Stimulated activated naive CD8-positive, alpha-beta T cell treated with anti-CD3 and anti-CD28 coated beads, Interleukin-15, Interleukin-2, amounts not matched to agents 100 ng/mL and 50 ng/mL, for 24 hours (primary cell): ENCODE measurements around the gene AKAP13.
A peak's percentile ranks its signal among the peaks of the same experiment; 100 is the strongest.

Experiments
- H3K27ac Mint-ChIP-seq: one replicate; pipeline ENCODE4 v1.8.0; 2021; ENCODE audit warnings: mild to moderate bottlenecking, mixed read lengths
- H3K27me3 Mint-ChIP-seq: one replicate; pipeline ENCODE4 v1.8.0; 2021; ENCODE audit warnings: mixed read lengths
- H3K36me3 Mint-ChIP-seq: one replicate; pipeline ENCODE4 v1.8.0; 2021; ENCODE audit warnings: low read depth, mixed read lengths
- H3K4me1 Mint-ChIP-seq: one replicate; pipeline ENCODE4 v1.8.0; 2021; ENCODE audit warnings: low read depth, mixed read lengths
- H3K4me3 Mint-ChIP-seq: one replicate; pipeline ENCODE4 v1.8.0; 2021; ENCODE audit warnings: mild to moderate bottlenecking, mixed read lengths
- H3K9me3 Mint-ChIP-seq: one replicate; pipeline ENCODE4 v1.8.0; 2021; ENCODE audit warnings: mixed read lengths

AKAP13 gene

DNA sequence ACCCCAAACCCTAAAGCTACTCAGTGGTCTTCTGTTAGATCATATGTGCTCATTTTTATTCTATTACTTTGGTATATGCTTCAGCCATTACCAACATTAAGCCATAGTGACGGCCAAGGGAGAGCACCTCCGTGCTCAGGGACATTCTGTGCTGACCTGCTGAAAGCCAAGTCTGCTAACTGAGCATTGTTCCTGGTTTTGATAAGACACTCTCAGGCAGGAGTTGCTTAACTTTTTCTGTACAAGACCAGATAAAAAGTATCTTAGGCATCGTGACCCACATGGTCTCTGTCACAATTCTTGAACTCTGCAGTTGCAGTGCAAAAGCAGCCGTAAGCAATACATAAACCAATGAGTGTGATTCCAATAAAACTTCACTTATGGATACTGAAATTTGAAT is 313.7 kb downstream of the AKAP13 start:
- Mint-ChIP-seq H3K9me3 (no peaks in the 10 kb centered on the region), H3K36me3 (peaks cover 54% of the 10 kb centered on the region), H3K27me3 (no peaks in the 10 kb centered on the region), H3K4me3 (no peak overlapping the region), H3K4me1 (peaks cover 65% of the 10 kb centered on the region), H3K27ac (peak overlapping the region; percentile 98)

DNA sequence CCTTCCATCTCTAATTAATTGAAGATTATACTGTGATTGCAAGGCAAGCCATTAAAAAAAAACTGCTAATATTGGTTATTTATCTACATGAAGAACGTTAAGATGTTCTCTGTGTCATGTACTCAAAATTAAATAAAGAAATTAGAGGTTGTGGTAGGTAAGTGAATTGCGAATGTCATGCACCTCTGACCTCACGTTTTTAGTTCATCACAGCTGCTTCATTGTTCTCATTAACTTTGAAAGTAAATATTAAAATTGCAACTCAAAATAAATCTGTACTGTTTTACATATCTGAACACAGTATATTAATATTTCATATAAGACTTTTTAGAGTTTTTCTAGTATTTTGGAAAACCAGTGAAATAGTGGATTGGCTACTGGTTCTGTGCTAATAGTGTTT is 320.4 kb downstream of the AKAP13 start:
- Mint-ChIP-seq H3K36me3 (peaks cover 39% of the 10 kb centered on the region), H3K27ac (peak overlapping the region; percentile 79), H3K4me3 (no peak overlapping the region), H3K4me1 (peaks cover 69% of the 10 kb centered on the region), H3K9me3 (no peaks in the 10 kb centered on the region), H3K27me3 (no peaks in the 10 kb centered on the region)

DNA sequence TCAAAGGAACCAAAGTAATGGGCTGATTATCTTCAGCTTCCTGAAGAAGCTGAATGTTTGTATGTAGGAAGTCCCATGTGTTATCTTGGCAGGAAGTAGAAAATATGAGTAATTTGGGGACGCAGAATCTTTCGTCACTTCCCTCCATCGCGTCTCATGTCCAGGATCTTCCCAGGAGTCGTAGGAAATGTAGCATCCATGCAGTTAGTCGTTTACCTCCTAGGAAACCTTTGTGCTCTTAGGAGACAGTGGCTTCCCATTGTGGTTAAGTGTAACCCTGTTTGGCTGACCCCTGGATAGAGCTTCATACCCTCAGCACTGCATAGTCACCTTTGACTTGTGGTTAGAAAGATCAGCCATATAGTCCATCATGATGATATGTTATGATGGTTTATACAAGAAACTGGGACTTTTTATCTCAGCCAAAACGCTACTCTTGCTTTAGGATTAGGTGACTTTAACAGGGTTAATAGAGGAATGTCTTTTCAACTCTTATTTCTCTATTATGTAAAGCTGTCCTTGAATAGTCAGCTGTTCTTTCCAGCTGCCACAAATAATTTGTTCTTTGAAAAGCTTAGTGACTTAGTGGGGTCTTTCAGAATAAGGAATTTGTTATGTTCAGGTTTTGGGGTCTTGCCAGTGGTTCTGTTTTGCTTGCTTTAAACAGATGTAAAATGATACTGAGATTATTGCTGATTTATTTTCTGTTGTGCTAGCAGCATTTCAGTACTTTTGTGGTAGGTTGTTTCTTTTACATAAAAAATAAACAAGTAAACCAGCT is 322.1 kb downstream of the AKAP13 start:
- peak overlapping the region; percentile 70 for H3K4me3 Mint-ChIP-seq
- peaks cover 27% of the 10 kb centered on the region for H3K36me3 Mint-ChIP-seq
- peak overlapping the region; percentile 96 for H3K27ac Mint-ChIP-seq
- no peaks in the 10 kb centered on the region for H3K27me3 Mint-ChIP-seq
- H3K4me1 Mint-ChIP-seq = peaks cover 79% of the 10 kb centered on the region
- no peaks in the 10 kb centered on the region for H3K9me3 Mint-ChIP-seq

DNA sequence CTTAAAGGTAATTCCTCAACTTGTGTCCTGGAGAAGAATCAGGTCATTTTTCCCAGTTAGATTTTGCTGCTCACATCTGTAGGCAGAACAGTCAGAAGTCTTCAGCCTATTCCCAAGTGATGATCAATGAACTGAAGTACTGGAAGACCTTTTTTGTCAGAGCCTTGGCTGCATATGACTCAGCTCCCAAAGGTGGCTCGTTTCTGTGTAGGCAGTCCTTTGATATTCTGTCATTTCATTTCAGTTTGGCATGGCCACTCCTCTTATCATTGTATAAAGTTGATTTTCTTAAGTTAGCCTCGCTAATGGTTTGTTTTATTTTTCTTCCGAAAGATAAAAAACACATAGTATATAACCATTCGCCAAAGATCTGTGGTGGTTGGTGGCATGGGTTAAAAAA is 323.7 kb downstream of the AKAP13 start:
- H3K27ac Mint-ChIP-seq = peak overlapping the region; percentile 89

DNA sequence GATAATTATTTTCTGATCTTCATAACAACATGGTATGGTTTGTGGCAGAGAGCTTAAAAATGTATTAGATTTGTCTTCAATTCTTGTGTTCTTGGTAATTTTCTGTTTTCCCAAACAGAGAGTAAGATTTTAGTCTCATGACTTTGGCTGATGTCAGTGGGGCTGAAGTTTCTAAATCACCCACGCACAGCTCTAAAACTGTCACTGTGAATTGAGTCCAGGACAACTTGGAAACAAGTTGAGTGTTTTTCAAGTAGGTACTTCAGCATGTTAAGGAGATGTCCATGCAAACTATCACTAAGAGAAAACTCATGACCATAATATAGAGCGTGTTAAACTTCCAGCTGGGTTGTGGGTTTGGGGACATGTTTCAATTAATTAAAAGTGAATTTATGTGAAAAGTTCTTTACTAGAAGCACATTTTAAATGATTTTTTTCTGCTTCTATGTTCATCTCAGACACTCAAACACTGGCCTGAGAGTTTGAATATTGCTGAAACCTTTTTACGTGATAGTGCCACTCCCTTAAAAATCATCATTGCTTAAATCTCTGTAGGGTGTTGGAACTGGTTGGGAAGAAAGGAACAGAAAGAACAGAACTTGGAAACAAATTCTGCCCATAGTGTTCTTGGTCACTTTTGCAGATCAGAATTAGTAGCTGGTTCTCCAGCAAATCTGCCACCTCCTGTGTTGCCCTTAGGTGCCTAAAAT is 324.5 kb downstream of the AKAP13 start:
- Mint-ChIP-seq H3K4me1 (peaks cover 94% of the 10 kb centered on the region), H3K9me3 (no peaks in the 10 kb centered on the region), H3K27me3 (no peaks in the 10 kb centered on the region), H3K27ac (peak overlapping the region; percentile 89), H3K36me3 (peaks cover 42% of the 10 kb centered on the region), H3K4me3 (peak overlapping the region; percentile 78)

More for the DNA sequence above, 323.7 kb downstream of the AKAP13 start:
- Mint-ChIP-seq H3K9me3 (no peaks in the 10 kb centered on the region), H3K36me3 (peaks cover 38% of the 10 kb centered on the region), H3K27me3 (no peaks in the 10 kb centered on the region), H3K4me3 (peak overlapping the region; percentile 78), H3K4me1 (peaks cover 93% of the 10 kb centered on the region)

DNA sequence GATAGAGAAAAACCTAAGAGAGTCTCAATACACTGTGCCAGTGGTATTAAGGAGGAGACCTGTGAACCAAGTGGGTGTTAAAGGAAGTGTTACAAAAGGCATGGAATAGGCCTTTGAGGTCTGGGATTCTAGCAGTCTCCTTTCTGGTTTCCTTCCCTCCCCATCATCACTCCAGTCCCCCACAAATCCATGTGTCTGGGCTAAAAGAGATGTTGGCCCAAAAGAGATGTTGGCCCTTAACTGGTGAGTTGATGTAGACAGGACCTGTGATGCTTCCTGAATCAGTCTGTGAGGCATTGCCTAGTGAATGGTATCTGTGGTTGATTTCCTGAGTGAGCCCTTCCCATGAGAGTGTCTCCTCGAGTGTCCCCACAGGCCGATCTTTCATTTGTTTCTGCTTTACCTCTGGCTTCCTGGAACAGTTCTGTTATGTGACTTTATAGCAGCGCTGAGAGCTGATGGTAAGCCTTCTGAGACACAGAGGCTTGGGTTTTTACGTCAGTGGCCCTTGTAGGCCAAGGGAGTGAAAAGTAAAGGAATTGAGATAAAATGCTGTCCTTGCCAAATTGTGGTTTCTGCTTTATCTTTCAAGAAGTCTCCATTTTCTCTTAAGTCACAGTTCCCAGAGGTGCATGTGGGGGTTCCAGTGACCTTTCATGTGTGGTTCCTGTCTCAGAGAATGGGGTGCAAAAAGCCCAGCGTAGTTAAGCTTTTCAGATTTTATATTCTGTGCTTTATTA is 326.5 kb downstream of the AKAP13 start:
- peaks cover 46% of the 10 kb centered on the region for H3K36me3 Mint-ChIP-seq
- H3K27me3 Mint-ChIP-seq = no peaks in the 10 kb centered on the region
- peak overlapping the region; percentile 99 for H3K27ac Mint-ChIP-seq

DNA sequence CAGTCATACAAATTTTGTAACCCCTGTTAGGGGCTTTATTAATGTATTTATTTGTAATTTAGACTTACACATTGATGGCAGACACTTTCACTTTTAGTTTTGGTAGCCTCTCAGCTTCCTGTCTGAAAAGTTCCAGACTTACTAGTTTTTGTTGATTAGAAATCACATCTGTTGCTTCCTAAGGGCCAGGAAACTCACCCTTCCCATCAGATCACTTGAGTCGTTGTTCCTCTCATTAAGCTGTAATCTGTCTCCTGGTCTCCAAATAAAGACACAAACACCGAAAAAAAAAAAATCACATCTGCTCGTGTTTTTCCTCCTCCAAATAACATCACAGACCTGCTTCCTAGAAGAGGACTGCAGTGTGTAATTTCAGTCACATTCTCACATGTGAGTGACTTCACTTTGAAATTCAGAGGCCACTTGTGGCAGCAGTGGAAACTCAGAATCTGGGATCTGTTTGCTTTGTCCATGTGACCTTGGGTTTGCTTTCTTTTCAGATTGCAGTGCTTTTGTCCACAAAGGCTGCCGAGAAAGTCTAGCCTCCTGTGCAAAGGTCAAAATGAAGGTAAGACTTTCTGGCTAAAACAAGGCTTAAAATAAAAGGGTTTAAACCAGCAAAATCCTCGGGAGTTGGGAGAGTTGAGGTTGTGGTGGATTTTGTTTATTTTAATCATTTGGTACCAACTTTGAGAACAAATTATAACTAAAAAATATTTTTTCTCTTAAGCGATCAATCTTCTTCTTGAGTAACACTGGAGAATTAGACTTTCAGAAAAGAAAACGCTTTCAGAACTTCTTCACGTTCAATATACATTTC is 327.3 kb downstream of the AKAP13 start:
- H3K9me3 Mint-ChIP-seq = no peaks in the 10 kb centered on the region
- H3K27ac Mint-ChIP-seq = peak overlapping the region; percentile 99
- H3K4me1 Mint-ChIP-seq = peaks cover 95% of the 10 kb centered on the region
- H3K36me3 Mint-ChIP-seq = peaks cover 52% of the 10 kb centered on the region
- peak overlapping the region; percentile 86 for H3K4me3 Mint-ChIP-seq
- no peaks in the 10 kb centered on the region for H3K27me3 Mint-ChIP-seq

More for the DNA sequence above, 326.5 kb downstream of the AKAP13 start:
- Mint-ChIP-seq H3K4me1 (peaks cover 97% of the 10 kb centered on the region), H3K4me3 (peak overlapping the region; percentile 86), H3K9me3 (no peaks in the 10 kb centered on the region)

DNA sequence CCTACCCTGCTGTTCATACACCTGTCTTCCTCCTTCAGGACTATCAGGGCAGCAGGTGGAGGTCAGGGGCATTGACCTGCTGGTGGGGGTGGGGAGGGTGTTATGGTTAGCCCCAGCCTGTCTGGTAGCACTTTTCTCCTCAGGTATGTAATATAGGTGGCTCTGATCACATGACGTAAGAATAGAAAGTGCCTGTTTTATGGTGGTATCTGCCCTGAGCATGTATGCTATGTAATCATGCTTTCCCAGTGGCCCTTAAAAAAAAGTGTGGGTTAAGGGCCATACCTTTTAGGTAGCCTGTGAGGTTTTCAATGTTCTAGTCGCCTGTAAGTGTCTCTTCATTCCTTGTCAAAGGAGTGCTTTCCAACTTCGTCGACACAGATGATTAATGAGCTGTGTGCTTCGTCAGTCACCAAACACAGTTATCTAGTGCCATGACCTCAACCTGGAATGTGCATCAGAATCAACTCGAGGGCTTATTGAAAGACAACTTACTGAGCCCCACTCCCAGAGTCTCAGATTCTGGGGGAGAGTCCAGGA is 328.1 kb downstream of the AKAP13 start:
- Mint-ChIP-seq H3K9me3 (no peaks in the 10 kb centered on the region), H3K4me1 (peaks cover 94% of the 10 kb centered on the region), H3K4me3 (peak overlapping the region; percentile 86), H3K27ac (peak overlapping the region; percentile 99), H3K36me3 (peaks cover 60% of the 10 kb centered on the region), H3K27me3 (no peaks in the 10 kb centered on the region)

DNA sequence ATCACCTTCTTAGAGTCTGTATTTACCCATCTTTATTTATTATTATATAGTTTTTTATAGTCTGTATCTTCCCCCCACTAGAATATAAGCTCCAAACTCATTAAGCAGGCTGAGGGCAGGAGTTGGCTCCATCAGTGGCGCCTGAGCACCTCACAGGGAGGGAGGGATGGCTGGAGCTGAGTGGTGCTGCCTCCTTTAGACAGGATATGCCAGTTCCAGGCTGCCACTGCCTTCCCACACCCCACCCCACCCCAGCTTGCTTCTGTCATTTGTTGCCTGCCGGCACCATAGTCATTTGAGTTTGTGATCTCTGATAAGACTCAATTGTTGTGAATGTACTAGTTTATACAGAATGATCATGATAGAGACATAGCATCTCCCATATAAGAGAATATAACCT is 328.8 kb downstream of the AKAP13 start:
- no peaks in the 10 kb centered on the region for H3K27me3 Mint-ChIP-seq
- H3K9me3 Mint-ChIP-seq = no peaks in the 10 kb centered on the region
- H3K36me3 Mint-ChIP-seq = peaks cover 67% of the 10 kb centered on the region
- H3K4me1 Mint-ChIP-seq = peaks cover 86% of the 10 kb centered on the region
- H3K4me3 Mint-ChIP-seq = no peak overlapping the region
- peak overlapping the region; percentile 99 for H3K27ac Mint-ChIP-seq

DNA sequence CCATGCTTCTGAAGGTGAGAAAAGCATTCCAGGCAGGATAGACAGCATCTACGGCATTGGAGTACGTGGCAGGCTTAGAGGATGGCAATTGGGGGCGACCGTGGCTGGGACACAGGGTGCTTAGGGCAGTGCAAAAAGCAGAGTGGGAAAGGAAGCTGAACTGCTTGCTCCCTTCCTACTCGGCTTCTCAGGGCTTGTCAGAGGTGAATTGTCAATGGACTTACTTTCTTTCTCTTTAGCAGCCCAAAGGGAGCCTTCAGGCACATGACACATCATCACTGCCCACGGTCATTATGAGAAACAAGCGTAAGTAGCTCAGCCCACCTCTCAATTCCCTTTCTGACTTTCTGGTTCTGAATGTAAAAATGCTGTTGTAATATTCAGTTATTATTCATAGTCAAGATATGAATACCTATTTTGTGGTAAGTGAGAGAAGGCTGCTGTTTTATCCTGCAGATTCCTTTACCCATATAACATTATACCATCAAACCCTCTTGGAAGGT is 330.0 kb downstream of the AKAP13 start:
- Mint-ChIP-seq H3K4me1 (peaks cover 76% of the 10 kb centered on the region), H3K27ac (peak overlapping the region; percentile 85), H3K4me3 (peak overlapping the region; percentile 54), H3K36me3 (peaks cover 68% of the 10 kb centered on the region), H3K9me3 (no peaks in the 10 kb centered on the region), H3K27me3 (no peaks in the 10 kb centered on the region)

DNA sequence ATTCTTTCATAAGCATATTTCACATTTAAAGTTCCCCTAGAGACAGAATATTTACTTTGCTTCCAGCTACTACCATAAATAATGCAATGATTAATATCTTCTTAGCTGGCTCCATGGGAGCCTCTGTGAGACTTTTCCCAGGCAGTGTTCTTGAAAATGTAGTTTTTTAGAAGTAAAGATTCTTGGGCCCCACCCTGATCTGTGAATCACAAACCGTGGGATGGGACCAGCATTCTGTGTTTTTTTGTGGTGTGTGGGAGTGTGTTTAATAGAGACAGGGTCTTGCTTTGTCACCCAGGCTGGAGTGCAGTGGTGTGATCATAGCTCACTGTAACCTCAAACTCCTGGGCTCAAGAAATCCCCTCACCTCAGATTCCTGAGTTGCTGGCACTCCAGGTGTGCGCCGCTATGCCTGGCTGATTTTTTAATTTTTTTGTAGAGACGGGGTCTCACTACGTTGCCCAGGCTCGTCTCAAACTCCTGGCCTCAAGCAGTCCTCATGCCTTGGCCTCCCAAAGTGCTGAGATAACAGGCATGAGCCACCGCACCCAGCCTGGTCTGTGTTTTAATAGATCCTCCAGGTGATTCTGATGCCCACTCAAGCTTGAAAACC is 331.3 kb downstream of the AKAP13 start:
- peaks cover 70% of the 10 kb centered on the region for H3K4me1 Mint-ChIP-seq

DNA sequence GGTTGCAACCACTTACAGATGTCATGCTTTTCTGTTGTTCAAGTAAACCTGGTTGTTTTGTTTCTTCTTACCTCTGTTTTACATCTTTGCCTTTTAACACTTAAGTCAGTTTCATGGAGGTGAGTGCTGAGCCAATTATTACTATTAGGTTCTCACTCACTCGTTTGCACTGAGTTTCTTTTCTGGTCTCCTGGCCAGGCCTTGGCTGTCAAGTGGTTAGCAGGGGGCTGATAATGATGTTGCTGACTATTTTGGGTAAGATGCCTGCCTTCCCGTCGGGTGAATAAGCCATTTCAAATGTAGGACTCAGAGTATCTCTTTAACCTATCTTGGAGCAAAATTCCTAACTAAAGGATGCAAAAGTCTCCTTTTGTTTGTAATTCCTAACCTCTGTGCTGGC is 335.9 kb downstream of the AKAP13 start:
- H3K4me3 Mint-ChIP-seq = no peak overlapping the region
- H3K4me1 Mint-ChIP-seq = peaks cover 56% of the 10 kb centered on the region
- H3K27me3 Mint-ChIP-seq = no peaks in the 10 kb centered on the region
- H3K9me3 Mint-ChIP-seq = no peaks in the 10 kb centered on the region
- H3K36me3 Mint-ChIP-seq = peaks cover 92% of the 10 kb centered on the region
- peak overlapping the region; percentile 34 for H3K27ac Mint-ChIP-seq

More for the DNA sequence above, 331.3 kb downstream of the AKAP13 start:
- H3K36me3 Mint-ChIP-seq = peaks cover 81% of the 10 kb centered on the region
- H3K27ac Mint-ChIP-seq = peak overlapping the region; percentile 85
- no peaks in the 10 kb centered on the region for H3K27me3 Mint-ChIP-seq
- peak overlapping the region; percentile 1 for H3K4me3 Mint-ChIP-seq
- H3K9me3 Mint-ChIP-seq = no peaks in the 10 kb centered on the region

DNA sequence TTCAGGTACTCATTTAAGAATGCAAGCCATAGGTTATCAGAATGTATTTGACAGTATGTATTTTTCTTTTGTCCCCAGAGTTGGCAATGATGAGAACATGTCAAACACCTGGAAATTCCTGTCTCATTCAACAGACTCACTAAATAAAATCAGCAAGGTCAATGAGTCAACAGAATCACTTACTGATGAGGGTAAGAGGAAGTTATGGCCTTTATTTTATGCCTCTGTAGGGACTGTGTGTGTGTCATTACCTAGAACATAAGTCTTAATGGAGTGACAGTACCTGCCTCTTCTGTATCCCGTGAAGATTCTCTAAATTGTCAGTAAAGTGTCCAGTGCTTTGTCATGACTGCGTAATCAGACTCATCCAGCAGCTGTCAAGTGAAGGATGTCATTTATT is 336.8 kb downstream of the AKAP13 start:
- peaks cover 93% of the 10 kb centered on the region for H3K36me3 Mint-ChIP-seq
- peaks cover 47% of the 10 kb centered on the region for H3K4me1 Mint-ChIP-seq
- H3K27ac Mint-ChIP-seq = peak overlapping the region; percentile 4
- no peak overlapping the region for H3K4me3 Mint-ChIP-seq
- no peaks in the 10 kb centered on the region for H3K9me3 Mint-ChIP-seq
- H3K27me3 Mint-ChIP-seq = no peaks in the 10 kb centered on the region
